ENCODE measurements around the gene AQP1.

Gene AQP1

DNA sequence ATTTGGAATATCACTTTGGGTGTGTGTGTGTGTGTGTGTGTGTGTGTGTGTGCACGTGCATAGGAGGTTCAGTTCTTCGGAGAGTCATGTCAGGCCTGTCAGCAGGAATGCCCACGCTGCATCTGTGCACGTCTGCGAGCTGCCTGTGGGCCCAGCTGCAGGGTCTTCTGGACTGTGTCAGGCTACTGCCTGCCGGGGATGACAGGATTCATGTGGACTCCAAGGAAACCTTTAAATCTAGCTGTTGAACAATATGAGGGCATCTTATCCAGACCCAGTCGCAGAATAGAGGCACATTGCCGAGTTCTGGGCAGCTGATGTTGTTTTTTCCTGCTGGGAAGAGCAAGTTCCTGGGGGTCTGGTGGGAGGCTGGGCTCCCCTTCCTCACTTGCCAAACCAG is 19.0 kb downstream of the AQP1 start:
- H3K9me3 Mint-ChIP-seq = peaks cover 8% of the 10 kb centered on the region
- H3K27me3 Mint-ChIP-seq = peaks cover 9% of the 10 kb centered on the region
- H3K36me3 Mint-ChIP-seq = no peaks in the 10 kb centered on the region
- no peak overlapping the region for H3K27ac Mint-ChIP-seq
- ATAC-seq = no peak
- no peaks in the 10 kb centered on the region for H3K4me1 Mint-ChIP-seq
- H3K4me3 Mint-ChIP-seq = no peak overlapping the region

DNA sequence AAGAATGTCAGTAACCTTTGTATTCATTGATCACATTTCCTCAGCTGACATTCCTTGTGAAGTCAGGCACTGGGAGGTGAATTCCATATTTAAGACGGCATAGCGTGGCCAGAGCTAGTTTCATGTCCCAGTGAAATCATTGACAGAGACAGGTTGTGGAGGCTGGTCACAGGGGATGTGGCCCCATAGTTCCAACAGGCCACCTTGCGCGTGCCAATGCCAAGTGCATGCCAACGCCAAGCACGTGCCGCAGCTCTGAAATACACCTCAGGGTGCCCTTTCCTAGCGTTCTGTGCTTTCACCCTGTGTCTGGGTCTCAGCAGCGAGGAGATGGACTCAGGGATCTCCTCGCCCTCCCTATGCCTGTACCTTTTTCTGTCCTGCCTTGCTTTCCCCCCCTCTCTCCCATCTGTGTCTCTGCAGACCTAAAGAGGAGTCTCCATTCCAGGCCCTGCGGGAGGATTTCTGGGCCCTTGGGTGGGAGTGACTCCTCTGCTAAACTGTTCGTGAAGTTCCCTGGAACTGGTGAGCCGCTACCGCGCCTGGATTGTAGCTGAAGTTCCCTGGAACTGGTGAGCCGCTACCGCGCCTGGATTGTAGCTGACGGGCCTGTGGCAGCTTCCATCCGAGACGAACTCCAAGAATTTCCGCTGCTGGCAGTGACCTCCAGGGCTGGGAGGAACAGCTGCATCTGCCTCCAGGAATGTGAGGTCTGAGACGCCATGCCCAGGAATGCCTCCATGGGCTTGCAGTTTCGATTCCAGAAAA is 19.7 kb downstream of the AQP1 start:
- H3K27me3 Mint-ChIP-seq = peaks cover 11% of the 10 kb centered on the region
- H3K27ac Mint-ChIP-seq = no peak overlapping the region
- no peaks in the 10 kb centered on the region for H3K36me3 Mint-ChIP-seq
- no peaks in the 10 kb centered on the region for H3K4me1 Mint-ChIP-seq
- peaks cover 8% of the 10 kb centered on the region for H3K9me3 Mint-ChIP-seq
- H3K4me3 Mint-ChIP-seq = no peak overlapping the region
- ATAC-seq = no peak

DNA sequence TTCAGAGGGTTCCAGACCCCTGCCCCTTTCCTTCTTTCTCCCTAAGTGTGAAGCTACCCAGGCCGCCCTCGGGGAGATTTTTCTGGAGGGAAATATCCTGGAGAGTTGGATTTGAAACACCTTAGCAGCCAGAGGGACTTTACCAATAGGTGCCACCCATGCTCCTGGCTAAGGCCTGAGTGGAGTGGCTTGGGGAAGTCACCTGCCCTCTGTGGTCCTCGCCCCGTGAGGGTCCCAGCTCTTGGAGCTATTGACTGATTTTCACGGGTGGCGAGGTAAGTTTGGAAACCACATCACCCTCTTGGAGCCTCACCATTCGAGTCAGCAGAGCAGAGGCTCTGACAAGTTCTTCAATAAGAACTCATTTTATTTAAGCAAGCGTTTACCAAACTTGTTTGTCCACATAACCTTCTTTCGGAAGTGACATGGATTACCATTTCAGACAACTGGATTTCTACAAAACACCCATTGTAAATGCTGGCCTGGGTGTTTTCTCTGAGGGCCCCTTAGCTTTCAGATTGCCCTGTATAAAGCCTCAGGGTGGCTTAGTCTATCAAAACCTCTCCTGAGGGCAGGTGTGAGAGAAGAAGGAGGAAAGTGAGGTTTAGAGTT is 20.4 kb downstream of the AQP1 start:
- peaks cover 2% of the 10 kb centered on the region for H3K9me3 Mint-ChIP-seq
- H3K27me3 Mint-ChIP-seq = peaks cover 18% of the 10 kb centered on the region
- H3K36me3 Mint-ChIP-seq = no peaks in the 10 kb centered on the region
- H3K4me1 Mint-ChIP-seq = no peaks in the 10 kb centered on the region
- no peak overlapping the region for H3K4me3 Mint-ChIP-seq
- H3K27ac Mint-ChIP-seq = no peak overlapping the region
- ATAC-seq = no peak

DNA sequence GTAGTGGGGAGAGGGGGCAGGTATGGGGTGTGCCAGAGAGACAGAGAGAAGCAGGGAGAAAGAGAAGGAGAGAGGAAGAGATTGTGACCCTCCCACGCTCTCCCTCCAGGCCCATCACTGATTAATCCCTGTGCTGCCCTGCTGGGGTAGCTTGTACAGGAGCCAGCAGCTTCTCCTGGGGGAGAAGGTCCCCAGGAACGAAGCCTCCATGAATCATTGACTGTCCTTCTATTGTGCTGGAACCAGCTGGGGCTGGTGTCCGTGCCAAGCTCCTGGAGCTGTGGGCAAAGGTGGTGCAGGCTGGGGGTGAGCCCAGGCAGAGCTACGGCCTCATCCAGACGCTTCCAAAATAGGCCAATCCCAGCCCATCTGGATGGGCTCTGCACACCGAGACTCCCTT is 20.9 kb downstream of the AQP1 start:
- Mint-ChIP-seq H3K36me3 (no peaks in the 10 kb centered on the region), H3K27ac (no peak overlapping the region), H3K9me3 (no peaks in the 10 kb centered on the region), H3K27me3 (peaks cover 22% of the 10 kb centered on the region), H3K4me3 (no peak overlapping the region), H3K4me1 (no peaks in the 10 kb centered on the region)
- no peak for ATAC-seq

DNA sequence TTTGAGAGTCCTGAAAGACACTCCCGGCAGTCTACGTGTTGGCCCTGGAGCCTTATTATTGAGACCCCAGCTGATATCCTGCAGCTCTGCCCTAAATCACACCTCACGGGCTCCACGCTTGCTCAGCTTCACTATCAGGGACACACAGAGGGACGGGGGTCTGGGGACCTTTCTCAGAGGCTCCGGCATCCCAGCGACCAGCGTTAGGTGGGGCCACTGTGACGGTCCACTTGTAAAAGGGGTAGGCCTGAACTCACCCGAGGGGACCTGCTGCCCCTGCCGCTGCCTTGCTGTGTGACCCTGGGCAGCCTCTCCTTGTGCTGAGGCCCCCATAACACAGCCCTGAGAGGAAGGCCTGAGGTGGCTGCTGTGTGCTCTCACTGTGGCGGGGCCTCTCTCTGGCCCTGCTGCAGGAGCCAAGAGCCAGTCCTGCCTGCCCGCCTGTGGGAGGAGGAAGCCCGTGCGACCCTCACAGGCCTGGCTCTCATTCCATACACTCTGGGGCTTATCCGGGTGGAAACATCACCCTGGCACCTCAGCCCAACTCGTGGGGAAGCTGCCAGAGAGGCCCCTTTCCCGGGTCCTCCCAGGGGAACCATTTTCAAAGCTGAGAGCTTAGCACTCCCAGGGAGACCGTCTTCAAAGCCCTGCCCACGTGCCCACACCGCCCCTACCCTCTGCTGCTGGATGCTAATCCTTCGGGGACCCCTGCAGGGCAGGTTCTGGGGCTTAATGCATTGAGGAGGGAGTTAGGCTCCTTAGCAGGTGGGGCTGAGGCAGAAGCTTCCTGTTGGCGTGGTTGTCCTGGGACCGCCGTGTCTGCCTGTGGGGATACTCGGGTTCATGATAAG is 21.7 kb downstream of the AQP1 start:
- H3K36me3 Mint-ChIP-seq = no peaks in the 10 kb centered on the region
- no peak overlapping the region for H3K27ac Mint-ChIP-seq
- no peak for ATAC-seq

DNA sequence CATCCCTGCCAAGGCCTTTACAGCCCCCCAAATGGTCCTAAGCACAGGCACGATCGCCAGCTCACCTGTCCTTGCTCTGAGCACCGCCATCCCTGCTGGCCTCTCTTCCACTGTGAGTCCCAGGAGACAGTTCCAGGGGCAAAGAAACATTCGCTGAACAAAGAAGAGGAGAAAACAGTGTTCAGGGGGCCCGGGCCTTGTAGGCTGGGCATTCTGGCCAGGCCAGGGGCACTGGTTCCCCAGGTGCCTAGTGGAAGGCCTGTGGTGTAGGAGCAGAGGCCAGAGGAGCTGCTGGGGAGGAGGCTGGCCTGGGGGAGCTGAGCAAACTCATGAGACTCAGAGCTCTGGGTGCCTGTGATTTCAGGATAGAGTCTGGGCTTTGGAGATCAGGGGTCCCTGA is 22.6 kb downstream of the AQP1 start:
- H3K27ac Mint-ChIP-seq = no peak overlapping the region
- no peaks in the 10 kb centered on the region for H3K9me3 Mint-ChIP-seq
- H3K4me1 Mint-ChIP-seq = no peaks in the 10 kb centered on the region
- H3K36me3 Mint-ChIP-seq = no peaks in the 10 kb centered on the region
- ATAC-seq = no peak
- peaks cover 38% of the 10 kb centered on the region for H3K27me3 Mint-ChIP-seq
- H3K4me3 Mint-ChIP-seq = no peak overlapping the region

More for the DNA sequence above, 21.7 kb downstream of the AQP1 start:
- Mint-ChIP-seq H3K4me1 (no peaks in the 10 kb centered on the region), H3K4me3 (no peak overlapping the region), H3K9me3 (no peaks in the 10 kb centered on the region), H3K27me3 (peaks cover 30% of the 10 kb centered on the region)

DNA sequence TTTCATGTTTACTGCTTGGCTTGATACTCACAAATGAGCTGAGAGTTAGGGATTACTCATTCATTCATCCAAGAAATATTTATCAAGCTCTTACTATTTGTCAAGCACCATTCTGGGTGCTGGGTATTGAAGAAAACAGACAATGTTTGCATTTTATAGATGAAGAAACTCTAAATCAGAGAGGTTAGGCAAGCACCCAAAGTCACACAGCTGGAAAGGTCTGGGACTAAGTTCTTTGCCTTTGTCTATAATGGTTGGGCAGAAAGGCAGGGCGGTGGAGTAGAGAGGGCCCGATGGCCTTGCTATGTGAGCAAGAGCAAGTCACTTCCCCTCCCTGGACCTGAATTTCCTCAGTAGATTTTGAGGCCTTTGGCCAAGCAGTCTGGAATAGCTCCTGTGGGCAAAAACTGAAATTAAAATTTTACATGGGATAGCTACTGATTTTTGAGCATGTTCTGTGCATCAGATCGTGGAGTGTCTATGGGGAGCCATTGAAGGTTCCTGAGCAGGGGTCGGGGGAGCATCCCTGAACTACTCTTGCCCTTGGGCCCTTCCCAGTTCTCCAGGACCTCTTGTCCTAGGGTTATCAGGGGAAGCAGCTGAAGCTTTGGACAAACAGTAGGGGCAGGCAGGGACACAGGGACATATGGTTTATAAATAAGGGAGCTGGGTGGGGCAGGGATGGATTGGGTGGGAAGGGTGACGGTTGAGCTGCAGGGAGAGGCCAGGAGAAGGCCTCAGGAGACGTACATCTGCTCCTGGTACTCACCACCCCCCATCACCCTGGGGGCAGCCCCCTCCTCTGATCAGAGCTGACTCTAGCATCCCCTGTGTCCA is 23.3 kb downstream of the AQP1 start:
- no peak for ATAC-seq
- H3K36me3 Mint-ChIP-seq = no peaks in the 10 kb centered on the region
- no peak overlapping the region for H3K27ac Mint-ChIP-seq
- peaks cover 46% of the 10 kb centered on the region for H3K27me3 Mint-ChIP-seq
- no peak overlapping the region for H3K4me3 Mint-ChIP-seq
- no peaks in the 10 kb centered on the region for H3K4me1 Mint-ChIP-seq
- no peaks in the 10 kb centered on the region for H3K9me3 Mint-ChIP-seq

DNA sequence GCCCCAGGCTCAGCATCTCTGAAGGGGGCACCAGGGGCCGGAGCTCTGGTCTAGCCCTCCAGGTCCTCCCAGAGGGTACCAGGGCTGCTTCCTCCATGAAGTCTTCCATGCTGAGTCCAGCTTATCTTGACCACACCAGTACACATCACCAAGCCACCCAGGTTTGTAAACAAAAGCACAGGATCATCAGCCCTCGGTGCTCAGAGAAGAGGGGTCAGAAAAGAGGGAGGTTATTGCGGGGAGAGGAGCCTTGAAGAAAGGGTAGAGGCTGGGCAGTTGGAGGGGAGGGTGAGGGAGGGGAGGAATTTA is 23.9 kb downstream of the AQP1 start:
- H3K9me3 Mint-ChIP-seq = no peaks in the 10 kb centered on the region
- no peak for ATAC-seq
- H3K27ac Mint-ChIP-seq = no peak overlapping the region
- H3K36me3 Mint-ChIP-seq = no peaks in the 10 kb centered on the region
- no peak overlapping the region for H3K4me3 Mint-ChIP-seq
- H3K4me1 Mint-ChIP-seq = no peaks in the 10 kb centered on the region
- H3K27me3 Mint-ChIP-seq = peaks cover 47% of the 10 kb centered on the region

DNA sequence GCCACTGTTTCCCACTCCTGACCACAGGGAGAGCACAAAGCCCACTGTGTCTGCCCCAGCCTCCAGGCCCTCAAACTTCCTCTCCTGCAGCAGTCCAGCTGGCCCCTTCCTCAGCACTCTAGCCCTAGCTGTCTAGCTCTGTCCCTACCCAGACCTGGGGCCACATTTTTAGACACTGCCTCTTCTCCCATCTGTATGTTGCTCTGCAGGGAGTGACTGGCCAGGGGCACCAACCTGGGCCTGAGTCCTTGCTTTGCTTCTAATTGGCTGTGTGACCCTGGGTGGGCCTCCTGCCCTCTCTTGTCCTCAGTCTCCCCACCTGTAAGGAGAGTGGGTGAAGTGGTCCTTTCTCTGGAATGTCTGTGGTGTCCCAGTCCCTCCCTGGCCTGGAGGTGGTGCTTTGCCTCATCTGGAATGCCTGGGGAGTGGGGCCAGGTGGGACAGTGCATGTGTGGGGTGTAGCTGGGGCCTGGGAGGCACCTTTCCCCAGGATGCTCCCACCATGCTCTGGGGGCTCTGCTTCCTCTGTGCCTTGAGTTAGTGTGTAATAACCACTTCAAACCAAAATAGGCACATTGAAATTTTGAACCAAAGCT is 25.1 kb downstream of the AQP1 start:
- Mint-ChIP-seq H3K36me3 (no peaks in the 10 kb centered on the region), H3K27me3 (peaks cover 55% of the 10 kb centered on the region), H3K9me3 (no peaks in the 10 kb centered on the region), H3K4me3 (no peak overlapping the region), H3K4me1 (no peaks in the 10 kb centered on the region), H3K27ac (no peak overlapping the region)
- no peak for ATAC-seq

DNA sequence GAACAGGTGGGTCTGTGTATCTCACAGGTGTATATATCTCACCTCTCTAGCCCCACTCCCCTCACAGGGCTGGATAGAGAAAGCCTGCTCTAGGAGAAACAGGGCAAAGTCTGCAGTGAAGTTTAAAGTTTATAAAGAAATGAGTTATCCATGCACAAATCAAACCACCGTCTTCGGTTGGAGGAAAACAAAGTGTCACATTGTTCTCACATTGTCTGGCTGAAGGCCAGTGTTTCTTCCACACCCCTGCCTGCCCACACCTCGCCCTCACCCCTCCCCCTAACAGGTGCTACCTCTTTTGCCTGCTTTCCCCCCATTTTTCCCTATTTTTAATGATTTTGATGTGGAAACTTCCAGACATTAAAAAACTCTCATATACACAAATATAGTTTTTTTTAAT is 25.8 kb downstream of the AQP1 start:
- Mint-ChIP-seq H3K4me1 (no peaks in the 10 kb centered on the region), H3K36me3 (no peaks in the 10 kb centered on the region), H3K9me3 (no peaks in the 10 kb centered on the region), H3K27me3 (peaks cover 61% of the 10 kb centered on the region), H3K27ac (no peak overlapping the region), H3K4me3 (no peak overlapping the region)
- no peak for ATAC-seq

DNA sequence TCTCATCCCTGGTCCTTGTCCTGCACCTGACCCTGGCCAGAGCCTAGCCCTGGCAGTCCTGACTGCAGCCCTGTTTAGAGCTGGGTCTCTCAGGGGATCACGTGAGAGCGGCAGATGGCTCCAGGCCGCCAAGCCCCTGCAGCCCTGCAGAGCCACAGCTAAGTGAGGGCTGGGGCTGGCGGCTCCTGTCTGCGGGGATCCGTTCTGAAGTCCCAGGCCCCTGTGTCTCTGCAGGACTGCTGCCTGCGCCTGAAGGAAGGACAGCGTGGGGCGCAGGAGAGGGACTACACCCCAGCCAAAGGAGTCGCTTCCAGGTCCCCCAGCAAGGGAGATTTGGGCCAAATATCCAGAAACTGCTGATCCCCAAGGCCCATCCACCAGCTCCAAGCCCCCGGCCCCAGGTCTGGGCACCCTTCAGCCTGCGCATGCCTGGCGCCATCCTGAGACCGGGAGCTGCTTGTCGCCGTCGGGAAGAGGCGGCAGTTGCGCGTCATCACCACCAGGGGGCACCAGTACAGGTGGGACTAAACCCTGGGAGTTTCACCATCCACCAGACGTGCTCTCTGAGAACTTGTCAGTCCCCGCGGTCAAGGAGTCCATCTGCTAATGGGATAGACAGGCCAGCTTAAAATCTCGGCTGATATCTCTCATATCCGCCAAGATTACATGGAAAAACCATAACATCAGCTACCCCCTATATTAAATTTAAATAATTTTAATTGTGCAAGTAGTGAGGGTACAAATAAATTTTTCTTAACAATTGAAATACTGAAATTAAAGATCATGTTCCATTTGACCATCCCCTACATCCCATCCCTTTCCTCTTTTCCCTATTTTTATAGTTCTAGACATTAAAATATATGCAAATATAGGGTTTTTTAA is 27.0 kb downstream of the AQP1 start:
- peak; percentile 44 for ATAC-seq
- Mint-ChIP-seq H3K27me3 (peaks cover 63% of the 10 kb centered on the region), H3K4me1 (no peaks in the 10 kb centered on the region), H3K4me3 (no peak overlapping the region), H3K27ac (no peak overlapping the region), H3K9me3 (no peaks in the 10 kb centered on the region), H3K36me3 (no peaks in the 10 kb centered on the region)

DNA sequence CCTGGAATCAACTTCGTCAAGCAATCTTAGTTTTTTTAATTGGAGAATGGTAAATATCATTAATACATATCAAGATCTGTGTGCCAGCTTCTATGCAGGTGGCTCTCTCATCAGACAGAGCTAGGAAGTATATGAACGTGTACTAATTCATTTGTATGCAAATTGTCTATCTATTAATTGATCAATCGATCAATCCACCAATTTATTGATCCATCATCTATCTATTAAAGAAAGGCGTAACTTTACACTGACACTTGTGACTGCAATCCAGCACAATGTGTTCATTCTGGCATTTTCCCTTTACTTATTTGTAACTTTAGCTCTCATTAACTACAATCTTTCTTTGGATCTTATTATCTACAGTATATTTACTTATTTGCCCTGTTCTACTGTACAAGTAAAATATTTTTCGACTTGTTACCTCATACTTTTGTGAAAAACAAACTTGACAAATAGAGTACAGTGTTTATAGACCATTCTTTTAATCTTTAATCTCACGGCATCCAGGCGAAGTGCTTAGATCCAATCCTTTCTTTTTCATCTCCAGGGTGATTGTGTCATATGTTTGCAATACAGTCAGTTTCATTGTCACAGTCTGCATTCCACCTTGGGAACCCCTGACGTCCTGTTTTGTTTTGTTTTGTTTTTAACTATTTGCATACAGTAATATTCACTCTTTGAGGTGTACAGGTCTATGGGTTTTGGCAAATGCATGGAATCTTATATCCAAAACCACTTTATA is 30.1 kb downstream of the AQP1 start:
- no peaks in the 10 kb centered on the region for H3K36me3 Mint-ChIP-seq
- no peak overlapping the region for H3K27ac Mint-ChIP-seq
- ATAC-seq = no peak
- H3K27me3 Mint-ChIP-seq = peaks cover 59% of the 10 kb centered on the region
- H3K4me3 Mint-ChIP-seq = no peak overlapping the region
- no peaks in the 10 kb centered on the region for H3K4me1 Mint-ChIP-seq
- H3K9me3 Mint-ChIP-seq = peaks cover 6% of the 10 kb centered on the region

DNA sequence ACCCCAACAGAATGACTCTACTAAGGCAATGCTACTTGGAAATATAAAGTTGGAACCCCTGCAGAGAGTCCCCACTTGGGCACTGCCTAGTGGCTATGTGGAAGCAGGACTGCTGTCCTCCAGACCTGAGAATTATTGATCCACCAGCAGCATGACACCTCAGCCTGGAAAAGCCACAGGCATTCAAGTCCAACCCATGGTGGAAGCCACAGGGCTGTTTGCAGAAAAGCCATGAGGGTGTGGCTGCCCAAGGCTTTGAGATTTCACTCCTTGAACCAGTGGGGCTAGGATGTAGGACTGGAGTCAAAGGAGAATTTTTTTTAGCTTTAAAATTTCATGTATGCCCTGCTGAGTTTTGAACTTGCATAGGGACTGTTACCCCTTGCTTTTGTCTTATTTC is 38.5 kb downstream of the AQP1 start:
- Mint-ChIP-seq H3K27me3 (peaks cover 36% of the 10 kb centered on the region), H3K27ac (no peak overlapping the region), H3K4me3 (no peak overlapping the region), H3K4me1 (no peaks in the 10 kb centered on the region), H3K36me3 (no peaks in the 10 kb centered on the region), H3K9me3 (peaks cover 8% of the 10 kb centered on the region)
- ATAC-seq = no peak

All from stimulated activated memory B cell treated with anti-CD40 and anti-IgM and Interleukin-4, amounts not matched to agents 10 μg/mL and 1 μg/mL and 100 μg/mL, for 72 hours (primary cell).